ENCODE data around the gene DNPEP.

DNPEP gene

DNA sequence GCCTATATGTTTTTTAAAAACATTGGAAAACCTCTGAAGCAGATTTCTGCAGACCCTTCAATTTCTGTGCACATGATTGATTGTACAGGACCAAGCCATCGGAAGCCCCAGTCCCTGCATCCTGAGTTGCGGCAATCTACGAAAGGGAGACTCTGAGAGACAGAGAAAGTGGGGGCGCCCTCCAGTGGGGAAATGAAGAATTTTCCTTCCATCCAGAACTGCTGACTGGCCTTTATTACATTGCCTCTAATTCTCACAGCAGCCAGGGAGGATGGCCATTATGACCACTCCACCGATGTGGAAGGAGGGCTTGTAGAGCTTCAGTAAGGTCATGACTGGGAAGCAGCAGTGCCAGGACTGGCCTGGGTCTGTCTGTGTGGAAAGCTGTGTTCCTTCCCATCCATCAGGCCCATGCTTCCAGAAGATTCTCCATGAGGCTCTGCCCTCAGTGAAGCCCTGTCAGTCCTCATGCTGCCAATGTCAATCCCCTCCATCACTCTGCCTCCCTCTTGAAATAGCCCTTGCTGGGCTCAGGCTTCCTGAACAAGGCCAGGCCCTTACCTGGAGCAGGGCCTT lies 35.2 kb downstream of the DNPEP start:
- H3K9me3 ChIP-seq (ENCODE audit: control insufficient read depth, low read length), result no peaks in the 10 kb centered on the region
- no peak overlapping the region for H3K9ac ChIP-seq (ENCODE audit: low read length)
- H3K27me3 ChIP-seq (replicated peaks; ENCODE audit: control insufficient read depth, insufficient read depth, low read length), result peaks cover 14% of the 10 kb centered on the region
- no peak overlapping the region for H3K4me3 ChIP-seq (ENCODE audit: low read length)
- peak; percentile 75 for DNase-seq (ENCODE audit: low read depth)
- H3K36me3 ChIP-seq (ENCODE audit: control insufficient read depth, insufficient read depth, low read length, severe bottlenecking), result no peaks in the 10 kb centered on the region
- H3K4me1 ChIP-seq (ENCODE audit: control insufficient read depth, insufficient read depth, low read length), result no peaks in the 10 kb centered on the region

DNA sequence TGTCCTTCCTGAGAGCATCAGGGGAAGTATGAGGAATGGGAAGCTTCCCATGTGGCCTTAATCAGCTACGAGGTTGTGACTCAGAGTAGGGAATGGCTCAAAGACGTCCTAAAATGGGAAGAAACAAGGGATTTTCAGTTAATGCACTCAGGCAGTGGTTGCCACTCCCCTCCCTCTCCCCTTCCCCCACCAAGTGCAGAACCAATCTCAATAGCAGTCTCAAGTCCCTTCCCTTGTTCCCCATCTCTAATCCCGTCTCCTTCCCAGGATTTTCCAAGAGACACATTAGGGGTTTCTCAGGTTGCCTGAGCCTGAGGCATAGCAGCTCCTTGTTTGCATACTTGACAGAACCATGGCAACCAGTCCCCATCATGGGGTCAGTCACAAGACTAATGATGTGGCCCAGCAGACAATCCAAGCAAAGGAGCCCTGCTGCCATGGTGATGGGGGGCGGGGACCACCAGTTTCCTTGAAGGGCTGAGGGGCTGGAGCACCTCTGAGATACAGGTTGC lies 36.9 kb downstream of the DNPEP start:
- H3K27me3 ChIP-seq (replicated peaks; ENCODE audit: control insufficient read depth, insufficient read depth, low read length), result peaks cover 14% of the 10 kb centered on the region
- H3K4me3 ChIP-seq (ENCODE audit: low read length), result no peak overlapping the region
- H3K36me3 ChIP-seq (ENCODE audit: control insufficient read depth, insufficient read depth, low read length, severe bottlenecking), result no peaks in the 10 kb centered on the region
- H3K4me1 ChIP-seq (ENCODE audit: control insufficient read depth, insufficient read depth, low read length), result no peaks in the 10 kb centered on the region
- H3K9me3 ChIP-seq (ENCODE audit: control insufficient read depth, low read length), result no peaks in the 10 kb centered on the region
- no peak overlapping the region for H3K9ac ChIP-seq (ENCODE audit: low read length)
- DNase-seq (ENCODE audit: low read depth), result peak; percentile 41

DNA sequence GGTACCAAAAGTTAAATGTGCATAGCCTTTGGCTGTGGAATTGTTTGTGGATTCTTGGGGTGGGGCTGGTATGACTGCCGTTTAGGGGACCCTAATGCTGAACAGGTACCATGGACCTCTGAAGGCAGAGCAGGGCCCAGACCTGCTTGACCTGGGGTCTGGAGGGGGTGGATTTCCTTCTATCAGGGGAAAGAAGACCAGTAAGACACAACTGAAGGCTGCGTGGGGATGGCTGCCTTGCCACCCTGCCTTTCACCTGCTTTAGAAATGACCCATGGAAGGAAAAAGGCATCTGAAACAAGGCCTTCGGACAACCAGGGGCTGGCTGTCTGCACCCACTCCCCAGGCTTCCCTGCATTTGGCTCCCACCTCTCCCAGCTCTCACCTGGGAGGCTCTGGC lies 37.5 kb downstream of the DNPEP start:
- Histone ChIP-seq H3K27me3 (replicated peaks; ENCODE audit: control insufficient read depth, insufficient read depth, low read length) (peaks cover 11% of the 10 kb centered on the region), H3K9ac (ENCODE audit: low read length) (no peak overlapping the region), H3K36me3 (ENCODE audit: control insufficient read depth, insufficient read depth, low read length, severe bottlenecking) (no peaks in the 10 kb centered on the region), H3K4me1 (ENCODE audit: control insufficient read depth, insufficient read depth, low read length) (no peaks in the 10 kb centered on the region), H3K4me3 (ENCODE audit: low read length) (no peak overlapping the region), H3K9me3 (ENCODE audit: control insufficient read depth, low read length) (no peaks in the 10 kb centered on the region)
- DNase-seq (ENCODE audit: low read depth), result no peak

DNA sequence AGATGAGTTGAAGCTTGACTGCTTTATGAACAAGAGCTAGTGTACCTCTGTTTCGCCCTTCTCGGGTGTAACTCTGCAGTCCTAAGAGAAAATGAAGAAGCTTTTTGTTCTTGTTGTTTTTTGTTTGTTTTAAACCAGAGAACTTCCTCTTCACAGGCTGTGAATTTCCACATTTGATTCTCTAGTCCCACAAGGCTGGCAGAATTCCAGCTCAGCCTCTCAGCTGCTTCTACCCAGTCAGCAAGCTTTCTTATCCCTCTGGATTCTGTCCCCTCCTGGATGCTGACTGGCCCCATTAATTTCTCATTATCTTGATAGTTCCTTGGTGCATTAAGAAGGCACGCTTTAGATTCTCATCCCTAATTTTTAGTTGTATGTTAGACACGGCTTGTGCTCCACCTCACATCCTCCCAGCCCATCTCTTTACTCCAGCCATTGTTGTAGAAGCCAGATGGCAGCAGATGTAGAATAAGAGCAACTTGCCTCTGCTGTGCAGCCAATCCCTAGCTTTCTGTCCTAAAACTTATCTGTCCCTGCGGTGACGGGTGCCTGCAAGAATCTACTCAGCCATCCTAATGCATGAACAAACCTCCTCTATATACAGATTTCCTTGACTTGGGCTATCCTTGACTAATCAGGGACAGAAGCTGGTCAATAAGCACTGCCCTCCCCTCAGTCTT lies 42.8 kb downstream of the DNPEP start:
- peaks cover 3% of the 10 kb centered on the region for H3K27me3 ChIP-seq (replicated peaks; ENCODE audit: control insufficient read depth, insufficient read depth, low read length)
- no peaks in the 10 kb centered on the region for H3K36me3 ChIP-seq (ENCODE audit: control insufficient read depth, insufficient read depth, low read length, severe bottlenecking)
- no peak overlapping the region for H3K4me3 ChIP-seq (ENCODE audit: low read length)
- H3K4me1 ChIP-seq (ENCODE audit: control insufficient read depth, insufficient read depth, low read length), result no peaks in the 10 kb centered on the region
- no peak overlapping the region for H3K9ac ChIP-seq (ENCODE audit: low read length)
- no peaks in the 10 kb centered on the region for H3K9me3 ChIP-seq (ENCODE audit: control insufficient read depth, low read length)
- peak; percentile 52 for DNase-seq (ENCODE audit: low read depth)

DNA sequence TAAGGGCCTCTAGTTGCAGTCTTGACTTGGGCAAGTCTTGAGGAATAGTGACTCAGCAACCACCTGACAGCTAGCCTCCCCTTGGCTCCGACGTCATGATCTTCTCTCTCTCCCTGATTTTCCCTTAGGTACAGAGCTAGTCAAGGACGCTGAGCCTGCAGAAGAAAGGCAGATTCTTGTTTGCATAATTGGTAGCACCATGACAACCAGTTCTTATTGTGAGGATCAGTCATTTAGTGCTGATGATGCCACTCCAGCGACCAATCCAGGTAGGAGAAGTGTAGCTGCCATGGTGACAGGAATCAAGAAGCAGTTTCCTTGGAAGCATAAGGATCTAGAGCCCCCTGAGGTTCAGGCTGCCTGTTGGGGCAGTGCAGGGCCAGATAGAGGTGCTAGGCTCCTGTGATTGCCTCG lies 52.3 kb downstream of the DNPEP start:
- Histone ChIP-seq H3K9me3 (ENCODE audit: control insufficient read depth, low read length) (no peaks in the 10 kb centered on the region), H3K9ac (ENCODE audit: low read length) (no peak overlapping the region), H3K4me3 (ENCODE audit: low read length) (no peak overlapping the region), H3K36me3 (ENCODE audit: control insufficient read depth, insufficient read depth, low read length, severe bottlenecking) (no peaks in the 10 kb centered on the region), H3K4me1 (ENCODE audit: control insufficient read depth, insufficient read depth, low read length) (no peaks in the 10 kb centered on the region), H3K27me3 (replicated peaks; ENCODE audit: control insufficient read depth, insufficient read depth, low read length) (peaks cover 48% of the 10 kb centered on the region)
- no peak for DNase-seq (ENCODE audit: low read depth)

DNA sequence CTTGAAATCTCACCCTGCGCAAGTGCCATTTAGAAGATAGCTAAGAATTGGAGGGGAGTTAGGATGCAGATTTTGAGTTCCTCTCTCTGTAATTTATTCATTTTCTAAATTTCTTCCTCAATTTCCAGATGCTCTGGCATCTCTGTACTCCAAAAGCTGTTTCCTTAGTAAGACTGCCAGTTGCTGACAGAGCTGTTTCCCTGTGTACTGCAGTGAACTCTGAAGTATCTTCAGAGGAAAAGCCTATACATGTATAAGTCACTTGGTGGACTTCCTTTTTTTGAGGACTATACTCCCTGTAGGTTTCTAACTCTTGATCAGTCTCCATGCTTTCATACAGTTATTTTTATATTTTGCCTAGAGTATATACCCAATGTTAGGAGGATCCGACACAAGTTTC lies 53.6 kb downstream of the DNPEP start:
- H3K36me3 ChIP-seq (ENCODE audit: control insufficient read depth, insufficient read depth, low read length, severe bottlenecking), result no peaks in the 10 kb centered on the region
- peaks cover 58% of the 10 kb centered on the region for H3K27me3 ChIP-seq (replicated peaks; ENCODE audit: control insufficient read depth, insufficient read depth, low read length)
- no peak for DNase-seq (ENCODE audit: low read depth)
- no peak overlapping the region for H3K4me3 ChIP-seq (ENCODE audit: low read length)
- no peak overlapping the region for H3K9ac ChIP-seq (ENCODE audit: low read length)
- no peaks in the 10 kb centered on the region for H3K9me3 ChIP-seq (ENCODE audit: control insufficient read depth, low read length)
- no peaks in the 10 kb centered on the region for H3K4me1 ChIP-seq (ENCODE audit: control insufficient read depth, insufficient read depth, low read length)

DNA sequence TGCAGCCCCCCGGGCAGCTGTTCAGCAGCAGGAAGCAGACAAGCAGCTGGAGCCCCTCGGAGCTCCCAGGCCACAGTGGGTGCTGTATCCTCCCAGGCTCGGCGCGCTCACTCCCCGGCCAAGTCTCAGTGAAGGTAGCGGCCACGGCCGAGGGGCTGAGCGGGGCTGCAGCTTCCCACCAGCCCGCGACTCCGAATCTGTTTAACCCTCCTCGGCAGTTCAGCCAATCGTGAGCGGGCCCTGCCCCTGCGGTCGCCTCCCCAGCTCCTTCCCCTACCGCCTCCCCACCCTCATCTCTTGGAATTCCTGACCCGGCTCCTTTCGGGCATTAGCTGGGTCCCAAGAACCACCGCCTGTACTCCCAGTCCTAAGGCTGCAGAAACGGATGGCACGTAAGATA lies 55.2 kb downstream of the DNPEP start, which contains the start of gene RESP18:
Gene RESP18 (minus strand): TSS at position 203 of the 400 bp plus-strand sequence.
- H3K27me3 ChIP-seq (replicated peaks; ENCODE audit: control insufficient read depth, insufficient read depth, low read length), result peaks cover 74% of the 10 kb centered on the region
- H3K4me3 ChIP-seq (ENCODE audit: low read length), result no peak within 1 kb of the TSS
- no peak within 1 kb of the TSS for H3K9ac ChIP-seq (ENCODE audit: low read length)
- H3K4me1 ChIP-seq (ENCODE audit: control insufficient read depth, insufficient read depth, low read length), result no peaks in the 10 kb centered on the region
- no peaks in the 10 kb centered on the region for H3K36me3 ChIP-seq (ENCODE audit: control insufficient read depth, insufficient read depth, low read length, severe bottlenecking)
- no peaks in the 10 kb centered on the region for H3K9me3 ChIP-seq (ENCODE audit: control insufficient read depth, low read length)
- no peak for DNase-seq (ENCODE audit: low read depth)

DNA sequence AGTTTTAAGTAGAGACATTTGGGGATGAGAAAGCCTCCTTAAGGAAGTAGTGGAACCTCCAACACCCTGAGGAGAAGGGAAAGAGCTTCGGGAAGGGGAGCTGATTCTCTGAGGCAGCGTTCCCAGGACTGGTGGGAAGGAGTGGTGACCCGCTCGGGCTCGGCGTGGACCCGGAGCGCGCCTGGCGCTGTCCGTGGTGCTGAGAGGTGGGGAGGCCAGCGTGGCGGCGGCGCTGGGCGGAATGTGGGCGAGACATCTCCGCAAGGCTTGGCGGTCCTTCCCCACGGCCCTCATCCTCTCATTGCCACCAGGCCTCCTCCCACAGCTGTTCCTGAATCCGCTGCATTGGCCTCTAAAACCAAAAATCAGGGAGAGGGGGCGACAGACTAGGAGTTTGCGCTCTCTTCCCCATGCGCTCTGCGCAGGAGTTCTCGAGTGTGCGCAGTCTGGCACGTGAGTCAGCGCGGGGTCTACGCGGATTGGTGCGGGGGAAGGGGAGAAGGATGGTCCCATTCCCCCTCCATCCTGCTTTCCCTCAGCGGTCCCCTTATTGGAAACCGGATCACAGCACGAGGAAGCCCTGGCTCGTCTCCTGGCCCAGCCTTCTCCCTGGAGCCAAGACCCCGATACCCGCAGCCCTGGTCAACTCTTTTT lies 56.0 kb downstream of the DNPEP start:
- Histone ChIP-seq H3K4me1 (ENCODE audit: control insufficient read depth, insufficient read depth, low read length) (no peaks in the 10 kb centered on the region), H3K9ac (ENCODE audit: low read length) (no peak overlapping the region), H3K27me3 (replicated peaks; ENCODE audit: control insufficient read depth, insufficient read depth, low read length) (peaks cover 82% of the 10 kb centered on the region), H3K4me3 (ENCODE audit: low read length) (no peak overlapping the region), H3K36me3 (ENCODE audit: control insufficient read depth, insufficient read depth, low read length, severe bottlenecking) (no peaks in the 10 kb centered on the region), H3K9me3 (ENCODE audit: control insufficient read depth, low read length) (no peaks in the 10 kb centered on the region)
- DNase-seq (ENCODE audit: low read depth), result peak; percentile 56

DNA sequence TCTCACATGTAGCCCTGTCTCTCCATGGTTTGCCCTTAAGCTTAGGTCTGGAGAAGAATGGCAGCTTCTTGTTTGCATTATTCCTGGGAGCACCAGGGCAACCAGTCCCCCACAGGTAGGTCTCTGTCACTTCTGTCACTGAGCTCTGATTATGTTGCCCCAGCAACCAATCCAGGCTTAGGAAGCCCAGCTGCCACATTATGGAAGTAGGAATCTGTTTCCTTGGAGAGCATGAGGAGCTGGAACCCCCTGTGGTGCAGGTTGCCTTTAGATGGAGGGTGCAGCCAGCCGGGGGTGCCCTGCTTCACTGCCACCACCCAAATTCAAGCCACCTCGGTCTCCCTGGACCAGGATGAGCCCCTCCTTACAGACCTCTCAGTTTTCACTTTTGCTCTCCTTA lies 60.0 kb downstream of the DNPEP start:
- H3K27me3 ChIP-seq (replicated peaks; ENCODE audit: control insufficient read depth, insufficient read depth, low read length), result peaks cover 87% of the 10 kb centered on the region
- no peak overlapping the region for H3K4me3 ChIP-seq (ENCODE audit: low read length)
- no peaks in the 10 kb centered on the region for H3K9me3 ChIP-seq (ENCODE audit: control insufficient read depth, low read length)
- H3K36me3 ChIP-seq (ENCODE audit: control insufficient read depth, insufficient read depth, low read length, severe bottlenecking), result no peaks in the 10 kb centered on the region
- no peak for DNase-seq (ENCODE audit: low read depth)
- no peak overlapping the region for H3K9ac ChIP-seq (ENCODE audit: low read length)
- H3K4me1 ChIP-seq (ENCODE audit: control insufficient read depth, insufficient read depth, low read length), result no peaks in the 10 kb centered on the region

DNA sequence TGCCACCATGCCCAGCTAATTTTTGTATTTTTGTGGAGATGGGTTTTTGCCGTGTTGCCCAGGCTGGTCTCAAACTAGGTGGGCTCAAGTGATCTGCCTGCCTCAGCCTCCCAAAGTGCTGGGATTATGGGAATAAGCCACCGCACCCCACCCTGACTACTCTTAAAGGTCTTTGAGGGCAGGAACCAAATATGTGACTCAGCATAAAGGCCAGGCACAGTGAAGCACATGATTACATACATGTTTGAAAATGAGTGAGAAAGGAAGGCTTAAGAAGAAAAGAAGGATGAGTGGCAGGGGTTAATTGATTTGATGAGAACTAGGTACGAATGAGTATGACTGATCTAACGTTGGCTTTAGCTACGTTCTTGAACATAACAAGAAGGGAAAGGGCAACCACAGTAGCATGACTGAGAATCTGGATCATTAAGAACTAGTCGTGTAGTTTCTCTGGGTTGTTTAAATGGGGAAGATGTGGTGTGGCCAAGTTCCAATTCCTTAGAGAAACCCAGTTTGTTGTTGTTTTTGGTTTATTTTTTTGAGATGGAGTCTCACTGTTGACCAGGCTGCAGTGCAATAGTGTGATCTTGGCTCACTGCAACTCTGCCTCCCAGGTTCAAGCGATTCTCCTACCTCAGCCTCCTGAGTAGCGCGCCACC lies 61.9 kb downstream of the DNPEP start:
- Histone ChIP-seq H3K4me3 (ENCODE audit: low read length) (no peak overlapping the region), H3K9ac (ENCODE audit: low read length) (no peak overlapping the region), H3K27me3 (replicated peaks; ENCODE audit: control insufficient read depth, insufficient read depth, low read length) (peaks cover 78% of the 10 kb centered on the region), H3K9me3 (ENCODE audit: control insufficient read depth, low read length) (no peaks in the 10 kb centered on the region), H3K36me3 (ENCODE audit: control insufficient read depth, insufficient read depth, low read length, severe bottlenecking) (no peaks in the 10 kb centered on the region), H3K4me1 (ENCODE audit: control insufficient read depth, insufficient read depth, low read length) (no peaks in the 10 kb centered on the region)
- DNase-seq (ENCODE audit: low read depth), result no peak

DNA sequence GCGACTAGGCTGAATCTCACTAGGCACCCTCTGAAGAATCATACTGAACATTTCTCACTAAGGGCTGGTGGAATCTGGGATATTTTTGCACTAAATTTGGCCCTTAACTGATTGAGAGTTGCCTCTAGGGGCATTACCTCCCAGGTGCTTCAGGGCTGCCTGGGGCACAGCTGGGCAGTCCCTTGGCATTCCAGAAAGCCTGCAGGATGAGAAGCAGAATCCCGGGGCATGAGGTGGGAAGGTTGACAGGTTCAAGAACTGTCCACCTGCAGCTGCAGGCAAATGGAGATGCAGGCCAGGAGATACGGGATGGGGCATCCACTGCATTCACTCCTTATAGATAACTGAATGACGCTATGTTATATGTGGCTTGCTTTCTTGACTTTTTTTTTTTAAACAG lies 62.6 kb downstream of the DNPEP start:
- Histone ChIP-seq H3K9ac (ENCODE audit: low read length) (no peak overlapping the region), H3K27me3 (replicated peaks; ENCODE audit: control insufficient read depth, insufficient read depth, low read length) (peaks cover 72% of the 10 kb centered on the region), H3K36me3 (ENCODE audit: control insufficient read depth, insufficient read depth, low read length, severe bottlenecking) (no peaks in the 10 kb centered on the region), H3K4me1 (ENCODE audit: control insufficient read depth, insufficient read depth, low read length) (no peaks in the 10 kb centered on the region), H3K4me3 (ENCODE audit: low read length) (no peak overlapping the region), H3K9me3 (ENCODE audit: control insufficient read depth, low read length) (no peaks in the 10 kb centered on the region)
- DNase-seq (ENCODE audit: low read depth), result no peak

All from adipocyte (in vitro differentiated cells).